Heart right ventricle (tissue), 16 donors: Measurements from ENCODE around the gene ARAP2. TPM values are rescaled to one million over a fixed set of nuclear protein-coding genes. Genes with fewer than 3 reads are reported as not detected.

Experiments used
- ATAC-seq, 8 donors: fragments of 200-7000 bp; cut with Tn5 transposase; one replicate each; pipeline ENCODE4 v1.9.1; 2020; ENCODE audit warnings: mild to moderate bottlenecking in 8 of 8, moderate library complexity in 8 of 8, moderate number of reproducible peaks in 1 of 8
- DNase-seq, 2 donors: peaks; one replicate each; pipeline ENCODE4 v3.0.0-alpha.2; 2020
- H3K27ac ChIP-seq, 10 donors: fragments of 200-600 bp; sonication (generic) in 2 of 10; one replicate each; pipeline versions ENCODE4 v1.5.0 to v1.8.0; 2020 to 2022; ENCODE audit warnings: mild to moderate bottlenecking in 3 of 10
- H3K27me3 ChIP-seq, 7 donors: fragments of 200-600 bp; one replicate each; pipeline ENCODE4 v1.8.0; 2021 to 2022; ENCODE audit warnings: mild to moderate bottlenecking in 2 of 7
- H3K36me3 ChIP-seq, 9 donors: fragments of 200-600 bp; sonication (generic) in 1 of 9; one replicate each; pipeline versions ENCODE4 v1.5.0 to v1.8.0; 2020 to 2022; ENCODE audit warnings: mild to moderate bottlenecking in 2 of 9
- H3K4me1 ChIP-seq, 9 donors: fragments of 200-600 bp; sonication (generic) in 1 of 9; one replicate each; pipeline versions ENCODE4 v1.5.0 to v1.8.0; 2020 to 2022; ENCODE audit warnings: mild to moderate bottlenecking in 4 of 9
- H3K4me3 ChIP-seq, 10 donors: fragments of 200-600 bp; sonication (generic) in 2 of 10; one replicate each; pipeline versions ENCODE4 v1.5.0 to v1.8.0; 2020 to 2022; ENCODE audit warnings: mild to moderate bottlenecking in 7 of 10, moderate library complexity in 2 of 10
- H3K9me3 ChIP-seq, 11 donors: fragments of 200-600 bp in 10 of 11; sonication (generic) in 2 of 11; one replicate each; pipeline versions ENCODE4 v1.5.0 to v1.8.0; 2013 to 2022; ENCODE audit warnings: mild to moderate bottlenecking in 2 of 11, control low read depth in 1 of 11, moderate library complexity in 1 of 11
- WGBS, 2 donors: extraction: QIAGEN DNeasy Blood & Tissue Kit; methylation state at CpG; one replicate each; pipeline ENCODE4 v1.1.7; 2013; ENCODE audit warnings: inconsistent platforms in 1 of 2; 5-methylcytosine and 5-hydroxymethylcytosine counted together
- intact Hi-C, 10 donors: fragments of 100-400 bp; cut with DNase I; formaldehyde crosslinking; loops; one replicate each; pipeline versions ENCODE4 v1.11.1 to v1.14.2; 2022
- polyA plus RNA-seq, 2 donors: library from polyadenylated mRNA; stranded (reverse); fragments of 200-250 nt; gene quantifications; one replicate each; pipeline ENCODE4 v1.2.3, GENCODE V29; 2013
- total RNA-seq, 10 donors: library from RNA; stranded (reverse); fragmentation: NEBNext Ultra II Directional in 3 of 10; extraction: Animal tissue kit (Norgen Biotek cat#: 25700) in 3 of 10; gene quantifications; one replicate each; pipeline versions ENCODE4 v1.2.1 to v1.2.4, GENCODE V29; 2021 to 2023
- TF ChIP-seq, protein P1 (sequence below), 9 donors: fragments of 200-600 bp; sonication (generic) in 2 of 9; IDR thresholded peaks; one replicate each; pipeline versions ENCODE4 v1.5.0 to v1.8.0; 2021 to 2022; ENCODE audit warnings: antibody characterized with exemption in 9 of 9, mild to moderate bottlenecking in 5 of 9, moderate library complexity in 1 of 9
- donor health status: Arrhythmogenic right ventricular cardiomyopathy.
- donor health status: ischemic (EF 13 %, LVEDD 7.1; RV severe dilation, severe dysfunction).
- donor health status: healthy with polysubstance abuse.
- donor health status: DM: no; HTN: yes; CAD: no.
- donor health status: DM: no; HTN: no; CAD: no.
- donor health status: ischemic (EF 25% LVEDD 6.9; RV normal size, moderate dysfunction).
- donor health status: ischemic (EF 25% LVEDD 5.7; RV mildly dilated, moderate dysfunction).
- donor health status: healthy.
- donor health status: DM: yes; HTN: yes; CAD: no.
- donor health status: Ischemic cardiomyopathy.
- donor health status: ischemic (EF 35%, LVEDD 5.7; RV mildly dilated, moderate dysfunction).
- donor health status: nonischemic (EF 11% LVEDD 7.7; RV severe dilation, severe dysfunction).
- donor health status: DM: yes; HTN: yes; CAD: no.
- donor health status: PGD.
- donor health status: ischemic (EF 29% LVEDD 5.4; RV normal size, mild dysfunction).
- donor health status: nonischemic (EF 23%, LVEDD 6.1; RV moderate dilation, normal function).

Gene ARAP2
- total and polyA plus RNA-seq, 12 donors, result 0.19 to 6.9 (median 2.5) TPM

DNA sequence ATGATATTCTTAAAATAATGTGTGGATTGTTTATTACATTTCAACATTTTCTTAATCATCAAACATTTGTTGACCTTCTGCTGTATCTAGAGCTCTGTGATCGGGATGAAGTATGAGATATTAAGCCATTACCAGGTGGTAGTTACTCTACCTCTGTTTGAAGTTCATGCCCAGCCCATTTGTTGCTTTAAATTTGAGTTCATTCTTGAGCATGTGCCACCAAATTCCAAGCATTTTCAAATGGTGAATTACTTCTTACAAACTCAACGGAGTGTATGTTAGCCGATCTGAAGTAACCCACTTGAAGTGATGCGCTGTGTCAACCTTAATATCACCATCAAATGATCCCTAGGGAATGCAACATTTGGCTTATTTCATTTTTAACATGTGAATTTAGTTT lies 29.8 kb upstream of the ARAP2 start:
- TF ChIP-seq, protein P1, sequence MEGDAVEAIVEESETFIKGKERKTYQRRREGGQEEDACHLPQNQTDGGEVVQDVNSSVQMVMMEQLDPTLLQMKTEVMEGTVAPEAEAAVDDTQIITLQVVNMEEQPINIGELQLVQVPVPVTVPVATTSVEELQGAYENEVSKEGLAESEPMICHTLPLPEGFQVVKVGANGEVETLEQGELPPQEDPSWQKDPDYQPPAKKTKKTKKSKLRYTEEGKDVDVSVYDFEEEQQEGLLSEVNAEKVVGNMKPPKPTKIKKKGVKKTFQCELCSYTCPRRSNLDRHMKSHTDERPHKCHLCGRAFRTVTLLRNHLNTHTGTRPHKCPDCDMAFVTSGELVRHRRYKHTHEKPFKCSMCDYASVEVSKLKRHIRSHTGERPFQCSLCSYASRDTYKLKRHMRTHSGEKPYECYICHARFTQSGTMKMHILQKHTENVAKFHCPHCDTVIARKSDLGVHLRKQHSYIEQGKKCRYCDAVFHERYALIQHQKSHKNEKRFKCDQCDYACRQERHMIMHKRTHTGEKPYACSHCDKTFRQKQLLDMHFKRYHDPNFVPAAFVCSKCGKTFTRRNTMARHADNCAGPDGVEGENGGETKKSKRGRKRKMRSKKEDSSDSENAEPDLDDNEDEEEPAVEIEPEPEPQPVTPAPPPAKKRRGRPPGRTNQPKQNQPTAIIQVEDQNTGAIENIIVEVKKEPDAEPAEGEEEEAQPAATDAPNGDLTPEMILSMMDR (IDR thresholded peaks at IDR 0.05), result no peak
- intact Hi-C loops, result no loop called here
- Histone ChIP-seq H3K9me3 (no peaks in the 10 kb centered on the region), H3K4me3 (no peak overlapping the region), H3K4me1 (no peaks in the 10 kb centered on the region), H3K36me3 (no peaks in the 10 kb centered on the region), H3K27ac (no peak overlapping the region), H3K27me3 (no peaks in the 10 kb centered on the region)
- ATAC-seq (no peak), DNase-seq (no peak)
- 78 to 80% methylated on average over 4 of the region's 4 CpGs for WGBS, 2 donors

DNA sequence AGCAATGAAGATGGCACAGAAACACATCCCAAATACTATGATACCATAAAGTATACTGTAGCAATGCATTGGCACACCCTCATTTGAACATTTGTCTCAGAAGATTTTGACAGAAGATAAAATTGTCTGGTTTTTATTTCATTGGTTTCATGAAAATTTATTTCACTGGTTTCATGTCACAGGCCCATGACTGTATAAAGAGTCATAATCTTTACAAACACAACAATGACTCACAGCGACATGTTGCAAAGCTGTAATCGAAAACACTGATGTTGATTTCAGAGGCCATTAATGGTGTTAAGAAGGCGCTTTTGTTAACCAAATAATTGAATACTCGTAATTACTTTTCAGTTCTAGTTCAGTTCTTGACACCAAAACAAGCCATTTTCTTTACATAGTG lies 29.0 kb upstream of the ARAP2 start:
- ATAC-seq, result no peak
- Histone ChIP-seq H3K4me3 (no peak overlapping the region), H3K9me3 (no peaks in the 10 kb centered on the region), H3K4me1 (no peaks in the 10 kb centered on the region), H3K36me3 (no peaks in the 10 kb centered on the region), H3K27me3 (no peaks in the 10 kb centered on the region), H3K27ac (no peak overlapping the region)
- intact Hi-C loops, result no loop called here
- DNase-seq, result no peak
- TF ChIP-seq, protein P1 (IDR thresholded peaks at IDR 0.05), result no peak
- 86 to 87% methylated on average over 4 of the region's 4 CpGs for WGBS, 2 donors

DNA sequence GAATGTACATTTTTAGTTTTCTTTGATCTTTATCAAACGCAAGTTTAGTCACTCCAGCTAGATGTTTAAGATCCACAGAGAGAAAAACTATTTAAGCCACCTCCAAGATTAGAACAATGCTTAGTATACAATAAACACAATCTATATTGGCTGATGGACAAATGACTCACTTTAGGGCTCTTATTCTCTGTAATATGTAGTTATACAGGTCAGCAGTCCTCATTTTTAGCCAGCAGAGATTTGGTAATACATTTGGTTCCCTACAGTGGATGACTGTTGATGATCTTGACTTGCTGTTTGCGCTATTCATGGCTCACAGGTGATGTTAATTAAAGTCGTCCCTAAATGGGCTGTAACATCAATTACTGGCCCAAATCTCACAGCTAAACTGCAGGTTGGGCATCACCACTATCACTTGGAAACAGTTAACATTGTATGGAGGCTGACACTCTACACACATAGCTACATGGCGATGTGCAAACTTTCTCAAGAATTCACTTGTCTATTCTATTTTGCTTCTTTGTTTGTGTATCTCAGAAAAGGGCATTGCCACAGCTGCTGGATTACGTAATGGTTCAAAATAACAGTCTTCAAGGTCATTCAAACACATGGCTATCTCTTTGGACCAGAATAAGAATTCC lies 25.3 kb upstream of the ARAP2 start:
- no peaks in the 10 kb centered on the region for H3K27me3 ChIP-seq
- ATAC-seq, result no peak
- H3K9me3 ChIP-seq, result no peaks in the 10 kb centered on the region
- H3K4me1 ChIP-seq, result peaks cover 0 to 9% (median 0%) of the 10 kb centered on the region in 9 donors
- H3K4me3 ChIP-seq, result no peak overlapping the region
- no peak overlapping the region for H3K27ac ChIP-seq
- H3K36me3 ChIP-seq, result no peaks in the 10 kb centered on the region
- no peak for DNase-seq
- 74 to 76% methylated on average over 5 of the region's 5 CpGs for WGBS, 2 donors
- TF ChIP-seq, protein P1 (IDR thresholded peaks at IDR 0.05), result no peak
- intact Hi-C loops, result no loop called here

DNA sequence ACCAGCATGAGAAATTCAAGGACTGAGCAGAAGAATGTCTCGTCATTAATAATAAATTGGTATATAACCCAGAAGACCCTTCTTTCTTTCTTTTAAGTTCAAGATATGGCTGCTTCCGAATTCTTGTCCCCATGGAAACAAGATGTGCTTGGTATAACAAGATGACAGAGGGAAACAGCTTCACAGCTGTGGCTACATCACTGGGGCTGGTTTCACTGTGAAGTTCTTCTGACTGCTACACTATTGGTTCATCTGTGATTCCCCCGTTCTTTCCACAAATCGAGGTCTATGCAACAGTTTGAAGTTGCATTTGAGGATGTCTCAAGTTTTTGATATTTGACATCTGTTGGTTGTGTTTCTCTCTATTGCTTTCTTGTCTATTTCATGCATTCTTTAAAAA lies 24.8 kb upstream of the ARAP2 start:
- Histone ChIP-seq H3K4me3 (no peak overlapping the region), H3K27me3 (no peaks in the 10 kb centered on the region), H3K4me1 (peaks cover 0 to 9% (median 0%) of the 10 kb centered on the region in 9 donors), H3K36me3 (no peaks in the 10 kb centered on the region), H3K9me3 (no peaks in the 10 kb centered on the region), H3K27ac (no peak overlapping the region)
- DNase-seq, result no peak
- 64 to 66% methylated on average over 4 of the region's 4 CpGs for WGBS, 2 donors
- intact Hi-C loops, result no loop called here
- TF ChIP-seq, protein P1 (IDR thresholded peaks at IDR 0.05), result no peak
- ATAC-seq, result peak in 2 of 8 donors; percentile 44 to 49
